Transverse colon (tissue), 4 donors: Measurements from ENCODE around the gene PLB1. TPM values are rescaled to one million over a fixed set of nuclear protein-coding genes. Genes with fewer than 3 reads are reported as not detected.

Experiments
- DNase-seq: peaks from one replicate; pipeline ENCODE4 v3.0.0-alpha.2; 2019
- H3K27ac ChIP-seq, 4 donors: fragments of 200-600 bp; sonication (generic); 2 replicates each; pipeline ENCODE4 v1.5.1; 2016 to 2018; ENCODE audit warnings: inconsistent platforms in 4 of 4
- H3K27me3 ChIP-seq: fragments of 200-600 bp; sonication (generic); 2 replicates; pipeline ENCODE4 v1.5.1; 2017; ENCODE audit warnings: inconsistent platforms
- H3K36me3 ChIP-seq, 4 donors: fragments of 200-600 bp; sonication (generic); 2 replicates each; pipeline ENCODE4 v1.5.1; 2017 to 2019; ENCODE audit warnings: inconsistent platforms in 4 of 4
- H3K4me1 ChIP-seq, 4 donors: fragments of 200-600 bp; sonication (generic); 2 replicates each; pipeline ENCODE4 v1.5.1; 2017 to 2020; ENCODE audit warnings: inconsistent platforms in 4 of 4
- H3K4me3 ChIP-seq, 4 donors: fragments of 200-600 bp; sonication (generic); 1 replicate in 1 of 4; 2 replicates in 3 of 4; pipeline versions ENCODE4 v1.5.1 to v1.6.1; 2017 to 2019; ENCODE audit warnings: inconsistent platforms in 4 of 4
- H3K9me3 ChIP-seq, 2 donors: fragments of 200-600 bp; sonication (generic); 2 replicates each; pipeline ENCODE4 v1.5.1; 2017 to 2019; ENCODE audit warnings: inconsistent platforms in 2 of 2
- CTCF ChIP-seq, 5 experiments: fragments of 200-600 bp in 3 of 5; fragments of 450-650 bp in 2 of 5; sonication (generic) in 3 of 5; IDR thresholded peaks; 1 replicate in 2 of 5; 2 replicates in 3 of 5; pipeline ENCODE4 v1.5.1; 2016 to 2017; ENCODE audit warnings: antibody characterized with exemption in 5 of 5, inconsistent platforms in 3 of 5, mild to moderate bottlenecking in 2 of 5, moderate library complexity in 1 of 5
- EP300 ChIP-seq: sonication (generic); formaldehyde crosslinking; IDR thresholded peaks from one replicate; pipeline ENCODE4 v1.6.1; 2017; ENCODE audit warnings: antibody characterized with exemption, low read depth
- POLR2A ChIP-seq: fragments of 450-650 bp; IDR thresholded peaks from one replicate; pipeline ENCODE4 v1.6.1; 2016; ENCODE audit warnings: antibody characterized with exemption, mild to moderate bottlenecking, moderate library complexity
- POLR2AphosphoS5 ChIP-seq, 3 donors: sonication (generic); formaldehyde crosslinking; IDR thresholded peaks; one replicate each; pipeline ENCODE4 v1.6.1; 2016; ENCODE audit warnings: antibody characterized with exemption in 3 of 3
- WGBS, 2 donors: methylation state at CpG; one replicate each; pipeline ENCODE4 v1.1.5; 2018; ENCODE audit warnings: low coverage in 1 of 2; 5-methylcytosine and 5-hydroxymethylcytosine counted together
- in situ Hi-C, 4 donors: fragments of 200-750 bp; cut with MboI; loops; one replicate each; pipeline versions ENCODE4 v1.15.0 to v1.15.1; 2017; ENCODE audit warnings: low sequenced_read_pairs in 3 of 4, low pct_ligation_motif_present in 1 of 4, low pct_unique_long_range_greater_than_20kb in 1 of 4
- intact Hi-C: fragments of 100-400 bp; cut with DNase I; formaldehyde crosslinking; loops from one replicate; pipeline ENCODE4 v1.15.1; 2023; ENCODE audit warnings: low total_unique reads
- total RNA-seq, 4 donors: library from RNA; depleted of rRNA; stranded (reverse); fragments of >200 nt; gene quantifications; one replicate each; pipeline ENCODE4 v1.1.0, GENCODE V29; 2016

Gene PLB1
- total RNA-seq, 4 donors from 2014 or later: 0.20 to 4.2 (median 1.8) TPM

- DNase-seq: no peak
- Histone ChIP-seq H3K4me3 (no peak overlapping the region), H3K4me1 (peaks cover 0 to 7% (median 6%) of the 10 kb centered on the region in 4 donors), H3K27me3 (no peaks in the 10 kb centered on the region), H3K36me3 (no peaks in the 10 kb centered on the region), H3K9me3 (no peaks in the 10 kb centered on the region), H3K27ac (no peak overlapping the region)
- TF ChIP-seq POLR2AphosphoS5 (IDR thresholded peaks at IDR 0.05): no peak
- no peak for TF ChIP-seq EP300
- TF ChIP-seq CTCF (IDR thresholded peaks at IDR 0.05): no peak
- TF ChIP-seq POLR2A: no peak
- intact Hi-C loops (no loop called here), in situ Hi-C loops (loop anchor here in 2 of 4 donors (25.0 kb wide), 2 partner anchors 300 to 625 kb away; partner anchors contain the start of gene WDR43 (in 1 of the 2))
- 66% methylated on average over 7 of the region's 7 CpGs; no CpG with 5 or more reads in 1 of the 2 donors for WGBS, 2 donors
Measured at GRCh38 chr2:28586867-28587266, 91.0 kb downstream of the PLB1 start.

GRCh38 chr2:28587526-28588291 lies 91.8 kb downstream of the PLB1 start:
- WGBS, 2 donors: 77 to 87% methylated on average over 4 to 15 of the region's 15 CpGs
- H3K27ac ChIP-seq: no peak overlapping the region
- DNase-seq: no peak
- intact Hi-C loops (no loop called here), in situ Hi-C loops (loop anchor here in 2 of 4 donors (25.0 kb wide), 2 partner anchors 300 to 625 kb away; partner anchors contain the start of gene WDR43 (in 1 of the 2))
- no peaks in the 10 kb centered on the region for H3K9me3 ChIP-seq
- peaks cover 0 to 7% (median 6%) of the 10 kb centered on the region in 4 donors for H3K4me1 ChIP-seq
- no peaks in the 10 kb centered on the region for H3K36me3 ChIP-seq
- H3K27me3 ChIP-seq: no peaks in the 10 kb centered on the region
- no peak for TF ChIP-seq EP300
- TF ChIP-seq POLR2AphosphoS5 (IDR thresholded peaks at IDR 0.05): no peak
- no peak for TF ChIP-seq CTCF (IDR thresholded peaks at IDR 0.05)
- no peak for TF ChIP-seq POLR2A
- no peak overlapping the region for H3K4me3 ChIP-seq

GRCh38 chr2:28588292-28588670 lies 92.4 kb downstream of the PLB1 start:
- no peaks in the 10 kb centered on the region for H3K27me3 ChIP-seq
- WGBS, 2 donors: 42 to 60% methylated on average over 2 to 3 of the region's 3 CpGs
- intact Hi-C loops: no loop called here
- H3K4me1 ChIP-seq: peaks cover 0 to 8% (median 6%) of the 10 kb centered on the region in 4 donors
- no peak for DNase-seq
- no peak overlapping the region for H3K27ac ChIP-seq
- in situ Hi-C loops: loop anchor here in 2 of 4 donors (25.0 kb wide), 2 partner anchors 299 to 624 kb away; partner anchors contain the start of gene WDR43 (in 1 of the 2)
- no peak for TF ChIP-seq POLR2A
- H3K4me3 ChIP-seq: no peak overlapping the region
- no peaks in the 10 kb centered on the region for H3K9me3 ChIP-seq
- H3K36me3 ChIP-seq: no peaks in the 10 kb centered on the region

GRCh38 chr2:28589746-28590463 lies 94.0 kb downstream of the PLB1 start:
- DNase-seq: no peak
- intact Hi-C loops: loop anchor here (5.0 kb wide), 1 partner anchor 72 kb away; no protein-coding TSS in a partner anchor
- TF ChIP-seq POLR2A: no peak
- Histone ChIP-seq H3K27ac (no peak overlapping the region), H3K36me3 (no peaks in the 10 kb centered on the region), H3K9me3 (no peaks in the 10 kb centered on the region), H3K27me3 (no peaks in the 10 kb centered on the region), H3K4me1 (peaks cover 11 to 18% (median 13%) of the 10 kb centered on the region in 4 donors), H3K4me3 (no peak overlapping the region)
- 93% methylated on average over 14 of the region's 15 CpGs; no CpG with 5 or more reads in 1 of the 2 donors for WGBS, 2 donors
- in situ Hi-C loops: loop anchor here in 3 of 4 donors (10.0 to 25.0 kb wide), 3 partner anchors 165 to 622 kb away; partner anchors contain the start of genes PPP1CB (in 3 of the 3) and WDR43 (in 1 of the 3)
